Neural cell (in vitro differentiated cells): ENCODE measurements around the gene GLE1.

Source experiments
- EZH2 ChIP-seq: fragments of 200-600, 300-800 bp; shearing (Covaris generic), sonication (generic); IDR thresholded peaks from 2 replicates; pipeline ENCODE4 v1.6.1; 2014; ENCODE audit warnings: antibody characterized with exemption, low read length, borderline replicate concordance, mild to moderate bottlenecking; ENCODE audit not compliant: insufficient read depth, poor library complexity, severe bottlenecking
- POLR2AphosphoS5 ChIP-seq: IDR thresholded peaks from 2 replicates; pipeline ENCODE4 v1.6.1; 2012
- SMC3 ChIP-seq: fragments of 450-650 bp; conservative IDR thresholded peaks from 2 replicates; pipeline ENCODE4 v1.6.1; 2014; ENCODE audit warnings: antibody characterized with exemption, mild to moderate bottlenecking, moderate library complexity; ENCODE audit not compliant: poor library complexity
- TAF1 ChIP-seq: IDR thresholded peaks from 2 replicates; pipeline ENCODE4 v1.6.1; 2012; ENCODE audit warnings: low read depth

DNA sequence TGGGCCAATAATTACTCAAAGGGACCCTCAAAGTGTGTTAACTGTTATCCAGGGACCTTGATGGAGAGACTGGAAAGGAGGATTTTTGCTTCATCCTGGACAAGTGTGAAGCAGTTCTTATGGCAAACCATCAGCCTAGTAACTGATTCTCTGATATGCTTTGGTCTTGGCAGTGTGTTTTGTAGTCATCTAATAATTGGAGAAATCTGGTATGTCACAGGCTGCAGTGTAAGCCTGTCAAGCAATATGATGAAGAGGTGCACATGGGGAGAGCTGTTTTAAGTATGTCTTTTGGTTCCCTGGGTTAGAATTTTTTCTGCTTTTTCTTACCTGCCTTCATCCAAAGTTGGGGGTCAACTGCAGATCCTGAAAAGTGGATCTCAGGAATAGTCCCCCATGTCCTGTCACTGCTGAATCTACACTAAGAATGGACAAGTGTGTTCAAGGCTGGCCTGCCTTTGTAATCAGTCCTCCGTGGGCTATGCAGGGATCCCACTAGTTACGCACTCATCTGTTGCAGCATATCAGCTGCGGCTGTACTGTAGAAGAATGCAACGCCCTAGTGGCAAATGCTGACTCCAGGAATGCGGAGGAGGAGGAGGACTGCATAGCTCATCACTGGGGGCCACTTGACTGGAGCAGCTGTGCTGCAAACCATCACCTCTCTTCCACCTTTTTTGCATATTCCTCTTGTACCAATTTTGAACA, 49.8 kb downstream of the GLE1 start:
- TF ChIP-seq SMC3 (no peak), EZH2 (no peak), POLR2AphosphoS5 (peak; percentile 51), TAF1 (no peak)
